ENCODE results near the gene CEP83.
"Not testable (repeated sequence)": the region's sequence is repeated elsewhere in the genome, so short reads cannot be mapped to it uniquely, and the experiment has no call there.

The CEP83 gene

DNA sequence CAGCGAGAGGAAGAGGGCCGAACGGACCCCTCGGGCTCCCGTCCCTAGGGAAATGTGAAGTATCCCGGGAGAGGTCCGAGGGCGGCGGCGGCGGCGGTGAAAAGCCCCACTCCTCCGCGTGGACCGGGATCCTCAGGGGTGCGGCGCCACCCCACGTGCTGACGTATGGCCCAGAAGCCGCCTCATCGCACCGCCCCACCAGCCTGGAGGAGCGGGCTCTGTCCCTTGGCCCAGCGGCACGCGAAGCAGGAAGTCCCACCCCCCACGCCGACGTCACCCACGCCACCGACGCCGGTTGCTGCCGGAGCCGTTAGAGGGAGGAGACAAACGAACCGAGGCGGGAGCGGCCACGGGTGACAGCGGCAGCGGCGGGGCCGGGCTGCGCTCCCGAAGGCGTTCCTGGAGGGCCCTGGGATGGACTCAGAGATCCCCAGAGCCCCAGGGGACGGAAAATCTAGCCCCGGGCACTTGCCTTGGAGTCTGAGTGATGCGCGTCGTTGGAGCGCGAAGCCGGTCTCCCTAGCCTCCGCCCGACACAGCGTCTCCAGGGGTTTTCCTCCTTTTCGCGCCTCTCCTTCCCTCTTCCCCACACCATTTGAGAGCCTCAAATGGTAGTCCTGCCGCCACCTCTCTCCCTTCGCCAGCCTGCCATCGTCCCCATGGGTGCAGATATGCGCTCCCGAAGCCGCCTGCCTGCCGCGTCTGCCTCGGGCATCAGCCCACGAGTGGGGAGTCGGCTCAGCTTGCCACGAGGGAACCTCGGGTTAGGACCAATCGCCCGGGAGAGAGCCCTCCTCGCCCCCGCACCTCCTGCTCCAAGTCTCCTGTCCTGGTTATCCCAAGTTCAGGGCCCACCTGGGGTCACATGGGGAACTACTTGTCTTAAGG is at the start of gene CEP83:
TSS of gene CEP83 (minus strand) at position 140 of the 888 bp plus-strand sequence. CDS start 47,377 bp downstream, outside the sequence.
- peak; percentile 95 to 96 for DNase-seq (ENCODE audit: low read depth in 2 of 2, low spot score in 1 of 2)

DNA sequence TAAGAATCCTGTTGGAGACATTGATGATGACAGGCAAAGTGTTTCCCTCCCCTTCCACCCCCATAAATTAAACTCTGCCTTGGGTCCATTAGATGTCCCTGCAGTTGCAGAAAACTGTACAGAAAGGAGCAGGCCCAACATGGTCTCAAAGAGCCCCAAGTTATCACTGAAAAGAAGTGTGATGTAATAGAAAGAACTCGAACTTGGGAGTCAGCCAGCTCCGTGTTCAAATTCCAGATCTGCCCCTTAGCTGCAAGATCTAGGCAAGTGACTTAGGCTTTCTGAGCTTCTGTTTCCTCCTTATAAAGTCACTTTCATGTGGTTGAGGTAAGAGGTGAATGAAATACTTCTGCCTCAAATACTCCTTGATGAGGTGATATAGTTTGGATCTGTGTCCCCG is 49.6 kb upstream of the CEP83 start:
- DNase-seq (ENCODE audit: low read depth in 2 of 2, low spot score in 1 of 2), result no peak

DNA sequence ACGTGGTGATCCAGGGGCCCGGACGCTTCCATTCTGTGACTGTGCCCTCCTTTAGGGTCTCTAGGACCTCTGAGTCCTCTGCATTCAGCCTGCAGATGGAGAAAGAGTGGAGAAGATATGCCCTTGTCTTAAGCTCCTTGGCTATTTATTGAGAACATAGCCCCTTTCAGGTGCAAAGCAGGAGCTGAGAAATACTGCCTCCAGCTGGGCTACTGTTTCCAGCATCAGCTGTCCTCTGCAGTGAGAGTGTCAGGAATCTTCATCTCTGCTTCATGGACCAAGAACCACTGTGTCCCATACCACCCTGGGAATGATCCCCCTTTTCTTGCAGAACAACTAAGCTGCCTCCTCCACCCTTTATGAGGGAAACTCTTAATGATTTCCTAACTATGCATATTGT is 47.8 kb upstream of the CEP83 start:
- no peak for DNase-seq (ENCODE audit: low read depth in 2 of 2, low spot score in 1 of 2)

GRCh38 chr12:94504386-94504785 is 44.7 kb upstream of the CEP83 start:
- DNase-seq (ENCODE audit: low read depth in 2 of 2, low spot score in 1 of 2), result no peak

DNA sequence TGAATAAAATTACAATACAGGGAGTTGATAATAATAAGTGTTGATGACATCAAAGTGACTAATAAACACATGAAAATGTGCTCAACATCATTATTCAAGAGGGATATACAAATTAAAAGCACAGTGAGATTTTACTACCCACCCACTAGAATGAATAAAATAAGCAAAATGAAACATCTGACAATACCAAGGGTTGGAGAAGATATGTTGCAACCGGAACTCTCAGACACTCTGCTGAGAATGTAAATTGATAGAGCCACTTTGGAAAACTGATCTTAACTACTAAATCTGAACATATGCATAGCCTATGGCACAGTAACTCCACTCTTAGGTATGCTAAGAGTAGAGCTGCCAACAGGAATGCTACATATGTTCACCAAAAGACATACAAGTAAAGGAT is 44.0 kb upstream of the CEP83 start:
- no peak for DNase-seq (ENCODE audit: low read depth in 2 of 2, low spot score in 1 of 2)

- DNase-seq (ENCODE audit: low read depth in 2 of 2, low spot score in 1 of 2), result no peak
Measured at GRCh38 chr12:94500831-94501567, 41.3 kb upstream of the CEP83 start.

GRCh38 chr12:94498698-94499097 is 39.0 kb upstream of the CEP83 start:
- DNase-seq (ENCODE audit: low read depth in 2 of 2, low spot score in 1 of 2), result no peak

GRCh38 chr12:94498073-94498472 is 38.4 kb upstream of the CEP83 start:
- DNase-seq (ENCODE audit: low read depth in 2 of 2, low spot score in 1 of 2), result no peak

GRCh38 chr12:94495445-94496115 is 35.9 kb upstream of the CEP83 start:
- no peak for DNase-seq (ENCODE audit: low read depth in 2 of 2, low spot score in 1 of 2)

GRCh38 chr12:94491489-94491888 is 31.8 kb upstream of the CEP83 start:
- DNase-seq (ENCODE audit: low read depth in 2 of 2, low spot score in 1 of 2), result no peak

- no peak for DNase-seq (ENCODE audit: low read depth in 2 of 2, low spot score in 1 of 2)
Measured at GRCh38 chr12:94488463-94488862, 28.8 kb upstream of the CEP83 start.

DNA sequence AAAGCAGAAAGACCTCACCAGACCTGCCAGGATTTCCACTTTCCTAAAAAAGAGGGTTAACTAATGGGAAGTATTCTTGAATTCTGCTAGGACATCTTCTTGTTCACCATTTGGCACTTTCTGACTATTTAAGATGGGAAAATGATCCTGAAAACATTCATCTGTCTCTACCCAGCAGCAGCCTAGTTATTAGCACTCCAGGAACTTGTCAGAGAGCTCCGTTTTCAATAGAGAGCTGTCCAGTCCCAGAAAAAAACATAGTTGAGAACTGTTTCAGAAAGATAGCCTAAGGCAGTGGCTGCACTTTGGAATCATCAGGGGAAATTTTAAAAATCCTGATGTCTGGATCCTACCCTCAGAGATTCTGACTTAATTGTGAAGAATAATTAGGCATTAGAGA is 22.1 kb upstream of the CEP83 start:
- no peak for DNase-seq (ENCODE audit: low read depth in 2 of 2, low spot score in 1 of 2)

DNA sequence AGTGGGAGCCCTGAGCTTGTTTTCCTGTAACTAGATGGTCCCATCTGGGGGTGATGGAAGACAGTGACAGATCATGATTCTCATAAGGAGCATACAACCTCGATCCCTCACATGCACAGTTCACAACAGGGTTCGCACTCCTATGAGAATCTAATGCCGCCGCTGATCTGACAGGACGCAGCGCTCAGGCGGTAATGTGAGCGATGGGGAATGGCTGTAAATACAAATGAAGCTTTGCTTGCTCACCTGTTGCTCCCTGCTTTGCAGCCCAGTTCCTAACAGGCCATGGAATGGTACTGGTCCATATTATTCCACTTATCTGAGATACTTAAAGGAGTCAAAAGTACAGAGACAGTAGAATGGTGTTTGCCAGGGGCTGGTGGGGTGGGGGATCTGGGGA is 9.9 kb upstream of the CEP83 start:
- DNase-seq (ENCODE audit: low read depth in 2 of 2, low spot score in 1 of 2), result no peak

- no peak for DNase-seq (ENCODE audit: low read depth in 2 of 2, low spot score in 1 of 2)
Measured at GRCh38 chr12:94460616-94460959, 921 bp upstream of the CEP83 start.

- DNase-seq (ENCODE audit: low read depth in 2 of 2, low spot score in 1 of 2), result no peak
Measured at GRCh38 chr12:94458877-94459727, 565 bp downstream of the CEP83 start.

- DNase-seq (ENCODE audit: low read depth in 2 of 2, low spot score in 1 of 2), result no peak
Measured at GRCh38 chr12:94457311-94457710, 2.4 kb downstream of the CEP83 start.

GRCh38 chr12:94454318-94454717 is 5.3 kb downstream of the CEP83 start:
- DNase-seq (ENCODE audit: low read depth in 2 of 2, low spot score in 1 of 2), result not testable (repeated sequence)

- no peak for DNase-seq (ENCODE audit: low read depth in 2 of 2, low spot score in 1 of 2)
Measured at GRCh38 chr12:94445662-94446061, 14.0 kb downstream of the CEP83 start.

DNA sequence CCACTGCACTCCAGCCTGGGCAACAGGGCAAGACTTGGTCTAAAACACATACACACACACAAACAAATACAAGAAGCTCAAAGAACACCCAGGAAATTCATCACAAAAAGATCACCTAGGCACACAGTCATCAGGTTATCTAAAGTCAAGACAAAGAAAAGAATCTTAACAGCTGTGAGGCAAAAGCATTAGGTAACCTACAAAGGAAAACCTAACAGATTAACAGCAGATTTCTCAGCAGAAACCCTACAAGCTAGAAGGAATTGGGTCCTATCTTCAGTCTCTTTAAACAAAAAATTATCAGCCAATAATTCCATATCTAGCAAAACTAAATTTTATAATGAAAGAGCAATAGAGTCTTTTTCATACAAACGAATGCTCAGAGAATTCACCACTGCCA is 22.4 kb downstream of the CEP83 start:
- no peak for DNase-seq (ENCODE audit: low read depth in 2 of 2, low spot score in 1 of 2)

DNA sequence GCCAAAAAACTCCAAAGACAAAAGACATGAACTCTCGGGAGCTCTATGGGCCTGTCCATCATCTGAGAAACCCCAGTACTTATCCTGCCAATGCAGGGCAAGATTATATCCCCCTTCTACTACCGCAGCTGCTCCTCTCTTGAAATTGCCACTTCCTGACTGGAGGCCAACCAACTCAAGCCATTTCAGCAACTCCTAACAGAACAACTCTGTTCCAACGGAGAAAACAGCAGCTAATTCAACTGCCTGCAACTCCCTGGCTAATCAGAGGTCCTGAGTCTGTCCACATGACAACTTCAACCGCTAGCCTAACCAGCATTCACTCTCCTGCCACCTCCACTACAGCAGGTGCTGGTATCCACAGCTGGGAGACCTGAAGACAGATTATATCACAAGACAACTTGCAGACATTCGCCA is 24.1 kb downstream of the CEP83 start:
- no peak for DNase-seq (ENCODE audit: low read depth in 2 of 2, low spot score in 1 of 2)

- no peak for DNase-seq (ENCODE audit: low read depth in 2 of 2, low spot score in 1 of 2)
Measured at GRCh38 chr12:94434171-94434570, 25.5 kb downstream of the CEP83 start.

All from stimulated activated CD8-positive, alpha-beta memory T cell treated with anti-CD3 and anti-CD28 coated beads, Interleukin-4, amount 100 ng/mL, for 1 hour (primary cell).